Neural progenitor cell (in vitro differentiated cells): ENCODE results near the gene KLHL7. TPM values are rescaled to one million over a fixed set of nuclear protein-coding genes. Genes with fewer than 3 reads are reported as not detected.
A peak's percentile ranks its signal among the peaks of the same experiment; 100 is the strongest.

Experiments
- DNase-seq: peaks from one replicate; pipeline ENCODE4 v3.0.0-alpha.2; 2016; ENCODE audit warnings: low spot score
- H2AFZ ChIP-seq: fragments of 200-600 bp; sonication (generic); replicated peaks from 2 replicates; pipeline ENCODE4 v1.6.1; 2016; ENCODE audit warnings: antibody characterized with exemption
- H3F3A ChIP-seq: fragments of 200-600 bp; sonication (generic); 2 replicates; pipeline ENCODE4 v1.6.1; 2016; ENCODE audit warnings: antibody characterized with exemption, low read depth
- H3K27ac ChIP-seq: fragments of 200-600 bp; sonication (generic); 2 replicates; pipeline ENCODE4 v1.5.1; 2016; ENCODE audit warnings: mild to moderate bottlenecking
- H3K27me3 ChIP-seq: fragments of 200-600 bp; sonication (generic); 2 replicates; pipeline ENCODE4 v1.6.1; 2016; ENCODE audit warnings: mild to moderate bottlenecking, moderate library complexity
- H3K36me3 ChIP-seq: fragments of 200-600 bp; sonication (generic); 2 replicates; pipeline ENCODE4 v1.5.1; 2016
- H3K4me1 ChIP-seq: fragments of 200-600 bp; sonication (generic); 2 replicates; pipeline ENCODE4 v1.6.1; 2016; ENCODE audit warnings: mixed run types
- H3K4me2 ChIP-seq: fragments of 200-600 bp; sonication (generic); 2 replicates; pipeline ENCODE4 v1.6.1; 2016
- H3K4me3 ChIP-seq: fragments of 200-600 bp; sonication (generic); 2 replicates; pipeline ENCODE4 v1.5.1; 2016
- H3K79me2 ChIP-seq: fragments of 200-600 bp; sonication (generic); 2 replicates; pipeline ENCODE4 v1.6.1; 2016; ENCODE audit warnings: low read depth
- H3K9ac ChIP-seq: fragments of 200-600 bp; sonication (generic); 2 replicates; pipeline ENCODE4 v1.6.1; 2016
- H3K9me3 ChIP-seq: fragments of 200-600 bp; sonication (generic); 2 replicates; pipeline ENCODE4 v1.5.1; 2016; ENCODE audit warnings: low read depth
- H4K20me1 ChIP-seq: fragments of 200-600 bp; sonication (generic); 2 replicates; pipeline ENCODE4 v1.6.1; 2016; ENCODE audit warnings: low read depth
- H3K27ac Mint-ChIP-seq: 3 replicates; pipeline ENCODE4 v1.8.0; 2021; ENCODE audit warnings: mixed read lengths
- H3K27me3 Mint-ChIP-seq: 2 replicates; pipeline ENCODE4 v1.8.0; 2022; ENCODE audit warnings: low read depth, mild to moderate bottlenecking, inconsistent platforms, moderate library complexity, mixed read lengths; ENCODE audit not compliant: insufficient read depth
- H3K36me3 Mint-ChIP-seq: 3 replicates; pipeline ENCODE4 v1.8.0; 2021; ENCODE audit warnings: mixed read lengths
- H3K4me1 Mint-ChIP-seq: 3 replicates; pipeline ENCODE4 v1.8.0; 2021; ENCODE audit warnings: mixed read lengths
- H3K4me3 Mint-ChIP-seq: 3 replicates; pipeline ENCODE4 v1.8.0; 2021; ENCODE audit warnings: mild to moderate bottlenecking, moderate library complexity, mixed read lengths
- H3K9me3 Mint-ChIP-seq: 3 replicates; pipeline ENCODE4 v1.8.0; 2020; ENCODE audit warnings: mixed read lengths
- CTCF ChIP-seq: fragments of 200-600 bp; sonication (generic); IDR thresholded peaks from 2 replicates; pipeline ENCODE4 v1.5.1; 2017; ENCODE audit warnings: antibody characterized with exemption, mild to moderate bottlenecking
- EZH2 ChIP-seq: fragments of 200-600 bp; sonication (generic); IDR thresholded peaks from 2 replicates; pipeline ENCODE4 v1.6.1; 2017; ENCODE audit warnings: antibody characterized with exemption, mild to moderate bottlenecking, moderate library complexity
- EZH2phosphoT487 ChIP-seq: fragments of 200-600 bp; sonication (generic); IDR thresholded peaks from 2 replicates; pipeline ENCODE4 v1.6.1; 2017; ENCODE audit warnings: antibody characterized with exemption
- total RNA-seq: library from RNA; depleted of rRNA; stranded (reverse); fragments of >200 nt; gene quantifications from 2 replicates; pipeline ENCODE4 v1.2.3, GENCODE V29; 2015; ENCODE audit warnings: low replicate concordance

The KLHL7 gene
- total RNA-seq, 1 donor from 2014 or later: 117 TPM

- no peak for TF ChIP-seq CTCF
- no peak for TF ChIP-seq EZH2phosphoT487
- peaks cover 11% of the 10 kb centered on the region for H3K9me3 Mint-ChIP-seq
- no peak for DNase-seq
- H2AFZ ChIP-seq: no peak overlapping the region
- no peak overlapping the region for H3K4me3 Mint-ChIP-seq
- H3K27ac Mint-ChIP-seq: no peak overlapping the region
- H3K9ac ChIP-seq: no peak overlapping the region
- no peak overlapping the region for H3K27ac ChIP-seq
- H3F3A ChIP-seq: no peaks in the 10 kb centered on the region
- H4K20me1 ChIP-seq: no peaks in the 10 kb centered on the region
- no peaks in the 10 kb centered on the region for H3K4me1 ChIP-seq
- H3K9me3 ChIP-seq: no peaks in the 10 kb centered on the region
- no peaks in the 10 kb centered on the region for H3K27me3 ChIP-seq
- peaks cover 36% of the 10 kb centered on the region for H3K36me3 Mint-ChIP-seq
- no peaks in the 10 kb centered on the region for H3K79me2 ChIP-seq
- H3K4me3 ChIP-seq: no peak overlapping the region
- H3K4me1 Mint-ChIP-seq: no peaks in the 10 kb centered on the region
- H3K36me3 ChIP-seq: peaks cover 19% of the 10 kb centered on the region
- no peaks in the 10 kb centered on the region for H3K27me3 Mint-ChIP-seq
- no peak overlapping the region for H3K4me2 ChIP-seq
Measured at GRCh38 chr7:23133797-23134196, 28.2 kb downstream of the KLHL7 start.

- Mint-ChIP-seq H3K4me1 (no peaks in the 10 kb centered on the region), H3K27ac (no peak overlapping the region), H3K9me3 (peaks cover 11% of the 10 kb centered on the region), H3K4me3 (no peak overlapping the region), H3K27me3 (no peaks in the 10 kb centered on the region), H3K36me3 (peaks cover 32% of the 10 kb centered on the region)
- Histone ChIP-seq H3K4me3 (no peak overlapping the region), H3K4me1 (no peaks in the 10 kb centered on the region), H4K20me1 (no peaks in the 10 kb centered on the region), H3K79me2 (no peaks in the 10 kb centered on the region), H3K27me3 (no peaks in the 10 kb centered on the region), H3K9me3 (no peaks in the 10 kb centered on the region), H3K27ac (peak overlapping the region; percentile 0), H3K36me3 (peaks cover 8% of the 10 kb centered on the region), H3F3A (no peaks in the 10 kb centered on the region), H2AFZ (no peak overlapping the region), H3K4me2 (no peak overlapping the region), H3K9ac (no peak overlapping the region)
- TF ChIP-seq EZH2 (no peak), EZH2phosphoT487 (no peak), CTCF (no peak)
- no peak for DNase-seq
Measured at GRCh38 chr7:23135755-23136154, 30.2 kb downstream of the KLHL7 start.

- Histone ChIP-seq H3K4me1 (no peaks in the 10 kb centered on the region), H3K27me3 (no peaks in the 10 kb centered on the region), H3K27ac (peak overlapping the region; percentile 0), H3K9me3 (no peaks in the 10 kb centered on the region), H2AFZ (no peak overlapping the region), H3K4me2 (no peak overlapping the region), H4K20me1 (no peaks in the 10 kb centered on the region), H3K36me3 (peaks cover 8% of the 10 kb centered on the region), H3F3A (no peaks in the 10 kb centered on the region), H3K9ac (no peak overlapping the region), H3K79me2 (no peaks in the 10 kb centered on the region), H3K4me3 (no peak overlapping the region)
- Mint-ChIP-seq H3K4me3 (no peak overlapping the region), H3K36me3 (peaks cover 33% of the 10 kb centered on the region), H3K27ac (no peak overlapping the region), H3K27me3 (no peaks in the 10 kb centered on the region), H3K4me1 (no peaks in the 10 kb centered on the region), H3K9me3 (peaks cover 11% of the 10 kb centered on the region)
- TF ChIP-seq EZH2phosphoT487 (no peak), CTCF (no peak)
- no peak for DNase-seq
Measured at GRCh38 chr7:23136216-23136615, 30.6 kb downstream of the KLHL7 start.

- H3K36me3 Mint-ChIP-seq: peaks cover 19% of the 10 kb centered on the region
- no peak overlapping the region for H3K4me2 ChIP-seq
- H3F3A ChIP-seq: no peaks in the 10 kb centered on the region
- no peaks in the 10 kb centered on the region for H3K27me3 ChIP-seq
- H3K79me2 ChIP-seq: no peaks in the 10 kb centered on the region
- no peak overlapping the region for H3K4me3 ChIP-seq
- no peaks in the 10 kb centered on the region for H4K20me1 ChIP-seq
- DNase-seq: no peak
- H3K27ac Mint-ChIP-seq: no peak overlapping the region
- no peaks in the 10 kb centered on the region for H3K4me1 ChIP-seq
- no peak overlapping the region for H2AFZ ChIP-seq
- H3K9me3 ChIP-seq: no peaks in the 10 kb centered on the region
- peaks cover 3% of the 10 kb centered on the region for H3K36me3 ChIP-seq
- TF ChIP-seq CTCF (no peak), EZH2phosphoT487 (no peak), EZH2 (no peak)
- H3K4me3 Mint-ChIP-seq: no peak overlapping the region
- H3K4me1 Mint-ChIP-seq: no peaks in the 10 kb centered on the region
- H3K27ac ChIP-seq: no peak overlapping the region
- H3K27me3 Mint-ChIP-seq: no peaks in the 10 kb centered on the region
- no peaks in the 10 kb centered on the region for H3K9me3 Mint-ChIP-seq
- no peak overlapping the region for H3K9ac ChIP-seq
Measured at GRCh38 chr7:23157679-23158078, 52.1 kb downstream of the KLHL7 start.
